ENCODE measurements around the gene DBNL.

DBNL gene

GRCh38 chr7:44078521-44078920 is 34.0 kb downstream of the DBNL start:
- no peak for DNase-seq (ENCODE audit: low read depth in 2 of 2)

DNA sequence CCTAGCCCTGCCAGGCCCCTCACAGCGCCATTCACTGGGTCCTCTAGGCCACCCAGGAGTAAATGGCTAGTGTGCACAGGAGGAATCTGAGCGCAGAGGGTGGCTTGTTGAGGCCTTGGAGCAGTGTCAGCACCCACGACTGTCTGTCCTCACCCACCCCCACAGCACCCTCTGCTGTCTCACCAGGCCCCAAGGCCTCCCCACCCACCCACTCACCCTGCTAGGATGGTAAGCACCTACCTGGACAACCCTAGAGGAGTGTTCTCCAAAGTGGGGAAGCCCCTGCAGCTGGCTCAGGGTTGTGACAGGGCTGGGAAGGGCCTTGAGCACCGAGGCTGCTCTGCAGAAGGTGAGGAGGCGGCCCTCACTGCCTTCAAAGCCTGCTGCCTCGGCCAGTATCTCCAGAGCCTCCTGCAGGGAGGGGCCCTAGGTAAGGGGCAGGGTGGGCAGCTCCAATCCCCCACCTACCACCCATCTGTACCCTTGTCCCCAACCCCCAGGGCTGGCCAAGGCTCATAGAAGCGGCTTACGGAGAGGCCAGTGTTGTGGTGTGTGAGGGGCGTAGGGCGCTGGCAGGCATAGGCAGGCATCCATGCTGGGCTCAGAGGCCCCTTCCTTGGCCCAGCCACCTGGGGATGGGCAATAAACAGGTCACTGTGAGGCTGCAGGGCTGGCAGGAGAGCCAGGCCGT is 35.0 kb downstream of the DBNL start:
- no peak for DNase-seq (ENCODE audit: low read depth in 2 of 2)

DNA sequence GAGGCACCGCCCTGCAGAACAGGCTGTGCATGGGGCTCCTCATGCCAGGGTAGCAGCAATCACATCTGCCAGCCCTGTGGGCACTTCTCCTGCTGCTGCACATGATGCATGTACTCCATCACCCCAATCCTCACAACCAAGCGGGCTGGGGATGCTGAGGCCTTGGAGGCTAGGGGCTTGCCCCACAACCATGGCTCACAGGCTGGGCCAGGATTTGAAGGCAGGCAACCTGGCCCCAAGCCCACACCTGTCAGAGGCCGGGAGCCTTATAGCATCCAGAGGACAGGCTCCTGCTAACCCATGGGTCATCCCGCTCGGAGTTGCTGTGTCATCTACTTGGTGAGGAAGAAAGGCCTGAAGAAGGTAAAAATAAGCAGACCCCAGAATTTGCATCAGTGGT is 35.6 kb downstream of the DBNL start:
- no peak for DNase-seq (ENCODE audit: low read depth in 2 of 2)

DNA sequence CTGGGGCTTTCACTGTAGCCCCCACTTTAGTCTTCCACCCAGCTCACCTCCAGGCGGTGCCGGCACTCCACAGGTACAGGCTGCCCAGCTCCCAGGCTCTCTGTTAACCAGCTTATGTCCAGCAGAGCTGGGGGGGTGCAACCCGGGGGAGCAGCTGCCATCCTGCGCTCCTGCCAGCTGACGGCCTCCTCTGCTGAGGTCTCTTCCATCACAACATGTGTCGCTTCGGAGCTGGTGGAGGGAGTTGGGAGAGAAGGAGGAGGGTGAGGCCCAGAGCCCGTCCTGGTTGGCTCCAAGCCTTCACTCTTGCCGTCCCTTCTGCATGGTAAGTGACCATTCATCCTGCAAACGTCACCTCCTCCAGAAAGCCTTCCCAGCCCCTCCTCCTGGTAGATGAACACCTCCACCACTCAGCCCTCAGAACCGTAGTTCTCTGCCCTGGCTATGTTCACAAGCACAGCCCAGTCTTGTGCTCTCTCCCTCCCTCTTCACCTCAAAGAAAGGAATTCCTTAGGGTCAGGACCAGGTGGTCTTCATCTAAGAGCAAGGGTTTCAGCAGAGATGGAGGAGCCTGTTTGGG is 36.3 kb downstream of the DBNL start:
- no peak for DNase-seq (ENCODE audit: low read depth in 2 of 2)

DNA sequence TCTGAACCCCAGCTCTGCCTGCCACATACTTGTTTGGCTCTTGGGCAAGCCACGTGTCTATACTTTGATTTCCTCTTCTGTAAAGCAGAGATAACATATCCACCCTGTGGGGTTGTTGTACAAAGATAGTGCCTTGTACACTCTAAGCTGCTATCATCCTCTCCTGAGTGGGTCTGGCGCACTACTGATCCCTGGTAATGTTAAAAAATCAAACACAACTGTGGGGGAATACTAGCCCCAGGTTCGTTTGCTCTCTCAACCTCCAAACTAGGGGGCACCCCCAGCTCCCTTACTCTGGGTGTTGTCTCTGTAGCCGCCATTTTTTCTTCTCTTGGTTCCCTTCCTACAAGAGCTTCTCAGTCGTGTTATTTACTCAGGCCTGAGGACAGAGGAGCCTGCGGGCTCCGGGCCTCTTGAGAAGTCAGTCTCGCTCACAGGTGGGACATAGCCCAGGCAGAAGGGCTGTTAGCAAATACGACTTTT is 36.8 kb downstream of the DBNL start:
- DNase-seq (ENCODE audit: low read depth in 2 of 2) = no peak

DNA sequence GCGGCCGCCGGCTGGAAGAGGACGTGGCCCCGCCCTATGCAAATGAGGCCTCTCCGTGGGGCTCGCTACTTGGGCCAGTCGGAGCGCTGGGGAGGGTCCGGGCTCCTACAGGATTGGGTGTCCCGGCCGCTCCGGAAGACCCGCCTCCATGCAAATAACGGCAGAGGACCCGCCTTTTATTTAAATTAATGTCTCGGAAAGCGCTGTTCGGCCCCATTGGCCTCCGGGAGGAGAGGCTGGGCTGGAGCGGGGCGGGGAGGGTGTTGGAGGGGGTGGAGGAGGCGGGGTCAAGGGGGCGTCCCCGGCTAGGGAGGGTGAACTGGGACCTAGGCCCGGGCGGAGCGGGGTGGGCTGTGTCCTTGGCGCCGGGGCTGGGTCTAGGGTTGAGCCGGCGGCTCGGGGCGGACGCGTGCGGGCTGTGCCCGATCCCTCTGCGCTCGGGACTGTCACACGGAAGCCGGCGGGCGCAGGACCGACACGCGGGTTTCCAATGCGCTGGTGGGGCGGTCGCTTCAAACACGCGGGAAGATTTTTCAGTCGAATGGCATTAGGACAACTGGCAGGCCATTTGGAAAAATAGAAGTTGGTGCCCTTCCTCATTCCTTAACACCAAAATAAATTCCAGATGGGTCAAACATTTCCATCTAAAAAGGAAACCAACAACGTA is 38.2 kb downstream of the DBNL start:
- DNase-seq (ENCODE audit: low read depth in 2 of 2) = peak; percentile 95 to 96

DNA sequence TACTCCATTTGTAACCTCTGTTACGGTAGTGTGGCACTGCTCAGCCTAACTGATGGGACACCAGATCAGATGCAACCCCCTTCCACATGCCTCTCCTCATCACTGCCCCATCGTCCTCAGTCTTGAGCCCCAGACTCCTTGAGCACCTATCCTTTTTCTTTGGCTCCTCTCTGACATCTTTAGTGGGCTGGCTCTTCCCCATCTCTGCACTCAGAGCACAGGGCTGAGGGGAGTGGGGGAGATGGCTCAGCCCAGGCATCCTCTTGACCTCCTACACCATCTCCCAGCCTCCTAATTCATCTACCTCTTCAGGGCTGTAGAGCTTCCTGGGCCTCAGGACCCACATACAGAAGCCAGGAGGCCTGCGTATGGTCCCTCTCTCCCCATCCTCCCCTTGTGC is 39.3 kb downstream of the DBNL start:
- no peak for DNase-seq (ENCODE audit: low read depth in 2 of 2)

- no peak for DNase-seq (ENCODE audit: low read depth in 2 of 2)
These were observed 40.2 kb downstream of the DBNL start for GRCh38 chr7:44084701-44085100.

DNA sequence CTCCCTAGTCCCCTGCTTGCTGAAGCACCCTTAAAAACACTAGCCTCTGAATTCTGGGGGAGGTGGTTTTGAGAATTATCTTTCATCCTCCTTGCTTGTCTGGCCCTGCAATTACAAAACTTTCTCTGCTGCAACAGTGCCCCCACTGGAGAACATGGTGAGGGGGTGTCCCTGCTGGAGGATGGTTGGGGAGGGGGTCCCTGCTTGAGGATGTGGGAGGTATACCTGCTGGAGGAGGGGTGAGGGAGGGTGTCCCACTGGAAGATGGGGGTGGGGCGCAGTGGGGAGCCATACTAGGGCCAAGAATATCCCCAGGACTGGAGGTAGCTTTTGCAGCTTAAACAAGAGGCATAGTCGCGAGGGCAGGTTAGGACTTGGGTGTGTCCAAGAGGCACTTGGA is 41.0 kb downstream of the DBNL start:
- no peak for DNase-seq (ENCODE audit: low read depth in 2 of 2)

- no peak for DNase-seq (ENCODE audit: low read depth in 2 of 2)
These were observed 42.1 kb downstream of the DBNL start for GRCh38 chr7:44086627-44087026.

DNA sequence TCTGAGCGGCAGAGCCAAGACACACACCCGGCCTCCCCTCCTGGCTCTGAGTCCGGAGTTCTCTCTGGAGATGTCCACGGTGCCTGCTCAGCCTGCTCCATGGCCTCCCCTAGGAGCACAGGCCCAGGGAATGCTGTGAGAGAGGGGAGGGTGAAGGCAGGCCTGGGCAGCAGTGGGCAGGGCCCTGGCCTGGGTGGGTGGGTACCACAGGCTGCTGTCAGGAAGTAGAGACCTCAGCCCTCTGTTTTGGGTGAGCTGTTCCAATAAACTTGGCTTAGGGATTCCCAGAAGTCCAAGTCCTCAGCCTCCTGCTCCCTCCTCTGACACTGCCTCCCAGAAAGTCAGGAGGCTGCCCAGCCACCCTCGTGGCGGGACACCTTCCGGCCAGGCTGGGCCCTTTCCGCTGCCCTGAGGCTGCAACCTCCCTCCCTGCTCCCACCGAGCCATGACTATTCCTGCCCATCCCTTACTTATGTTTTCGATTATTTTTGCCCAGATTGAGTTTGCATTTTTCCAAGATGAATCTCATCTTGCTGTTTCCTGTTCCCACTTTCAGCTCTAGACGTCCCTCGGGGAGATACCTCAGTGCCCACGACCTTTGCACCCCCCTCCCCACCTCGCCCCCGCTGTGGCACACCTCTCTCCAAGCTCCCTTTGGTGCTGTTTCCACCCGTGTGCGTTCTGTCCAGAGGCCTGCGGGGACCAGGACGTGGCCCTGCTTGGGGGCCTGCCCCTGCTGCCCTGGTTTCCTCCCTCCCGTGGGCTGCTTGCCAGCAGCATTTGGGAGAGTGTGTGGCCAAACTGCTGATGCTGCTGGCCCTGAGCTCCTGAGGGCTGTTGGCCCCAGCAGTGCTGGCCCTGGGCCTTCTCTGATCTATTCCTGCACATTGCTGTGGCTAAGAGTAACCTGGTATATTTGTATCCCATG is 43.7 kb downstream of the DBNL start:
- no peak for DNase-seq (ENCODE audit: low read depth in 2 of 2)

- no peak for DNase-seq (ENCODE audit: low read depth in 2 of 2)
These were observed 48.7 kb downstream of the DBNL start for GRCh38 chr7:44093102-44093641.

DNA sequence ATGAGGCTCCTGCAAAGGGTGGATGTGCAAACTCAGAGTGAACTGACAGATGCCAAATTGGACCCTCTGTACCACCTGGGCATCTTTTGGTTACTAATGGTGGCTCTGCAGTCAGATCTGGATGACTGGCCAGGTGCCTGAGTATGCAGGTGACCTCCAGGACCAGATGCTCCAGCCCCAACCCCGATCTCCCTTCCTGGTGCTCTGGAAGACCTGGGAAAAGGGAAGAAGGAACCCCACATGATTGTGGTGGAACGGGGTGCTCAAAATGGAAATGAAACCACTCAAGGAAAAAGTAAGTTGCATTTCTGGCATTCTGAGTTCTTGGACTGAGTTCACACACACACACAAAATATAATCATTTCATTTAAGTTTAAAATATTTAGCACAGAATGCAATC is 49.9 kb downstream of the DBNL start:
- no peak for DNase-seq (ENCODE audit: low read depth in 2 of 2)

GRCh38 chr7:44094883-44095592 is 50.5 kb downstream of the DBNL start:
- no peak for DNase-seq (ENCODE audit: low read depth in 2 of 2)

- DNase-seq (ENCODE audit: low read depth in 2 of 2) = no peak
These were observed 51.3 kb downstream of the DBNL start for GRCh38 chr7:44095781-44096180.

DNA sequence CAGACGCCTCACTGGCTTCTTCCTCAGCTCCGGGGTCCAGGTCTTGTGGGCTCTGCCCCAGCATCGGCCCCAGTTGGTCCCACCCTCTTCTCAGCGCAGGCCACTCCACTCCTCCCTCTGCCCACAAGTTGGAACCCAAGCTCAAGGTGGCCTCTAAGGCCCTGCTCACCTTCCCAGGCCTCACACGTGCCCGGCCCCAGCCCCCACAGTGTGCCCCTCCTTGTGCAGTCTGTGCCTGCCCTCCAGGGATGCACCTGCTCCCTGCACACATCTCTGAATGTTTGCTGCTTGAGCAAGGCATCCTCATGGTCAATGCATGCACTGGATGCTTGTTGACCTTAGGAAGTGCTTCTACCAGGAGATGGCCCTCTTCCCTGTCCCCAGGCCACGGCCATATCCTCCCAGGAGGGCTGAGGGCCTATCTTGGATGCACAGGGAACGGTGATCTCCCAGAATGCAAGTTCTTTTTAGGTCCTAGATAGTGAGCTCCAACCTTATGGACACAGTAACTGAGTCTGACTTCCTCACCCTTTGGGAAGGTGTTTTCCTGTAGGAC is 51.9 kb downstream of the DBNL start:
- no peak for DNase-seq (ENCODE audit: low read depth in 2 of 2)

DNA sequence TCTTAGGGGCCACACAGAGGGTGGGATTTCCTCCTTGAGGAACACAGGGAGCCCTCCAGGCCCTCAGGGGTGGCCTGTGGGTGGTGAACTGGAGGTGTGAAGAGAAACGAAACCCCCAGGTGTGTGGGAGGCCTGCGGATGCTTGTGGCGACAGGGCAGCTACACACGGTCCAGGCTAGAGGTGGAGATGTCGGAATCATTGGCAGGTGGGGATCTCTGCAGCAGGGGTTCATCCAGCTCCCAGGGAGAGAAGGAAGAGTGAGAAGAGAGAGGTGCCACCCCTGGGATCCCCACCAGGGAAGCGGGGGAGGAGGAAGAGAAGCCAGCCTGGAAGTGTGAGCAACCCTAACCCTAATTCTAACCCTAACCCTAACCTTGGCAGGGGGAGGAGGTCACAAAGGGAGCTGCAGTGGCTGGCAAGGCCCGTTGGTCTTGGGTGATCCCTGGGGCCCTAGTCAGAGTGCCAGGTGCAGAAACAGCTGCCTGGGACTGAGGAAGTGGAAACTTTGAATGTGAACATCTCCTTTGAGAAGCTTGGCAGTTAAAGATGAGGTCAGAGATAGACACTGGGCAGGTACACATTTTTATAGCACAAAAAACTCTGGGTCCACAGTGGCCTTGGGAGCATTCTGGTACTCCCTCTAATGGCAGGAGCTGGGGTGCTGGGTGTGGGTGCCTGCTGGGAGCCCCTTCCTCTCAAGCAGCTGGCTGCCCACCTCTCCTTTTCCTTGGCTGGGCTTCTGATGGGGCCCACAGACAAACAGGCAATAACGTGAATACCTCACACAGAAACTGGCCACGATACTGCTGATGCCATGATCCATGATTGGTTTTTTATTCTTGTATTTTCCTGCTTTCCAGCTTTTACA is 52.8 kb downstream of the DBNL start:
- DNase-seq (ENCODE audit: low read depth in 2 of 2) = no peak

- no peak for DNase-seq (ENCODE audit: low read depth in 2 of 2)
These were observed 53.9 kb downstream of the DBNL start for GRCh38 chr7:44098092-44099068.

DNA sequence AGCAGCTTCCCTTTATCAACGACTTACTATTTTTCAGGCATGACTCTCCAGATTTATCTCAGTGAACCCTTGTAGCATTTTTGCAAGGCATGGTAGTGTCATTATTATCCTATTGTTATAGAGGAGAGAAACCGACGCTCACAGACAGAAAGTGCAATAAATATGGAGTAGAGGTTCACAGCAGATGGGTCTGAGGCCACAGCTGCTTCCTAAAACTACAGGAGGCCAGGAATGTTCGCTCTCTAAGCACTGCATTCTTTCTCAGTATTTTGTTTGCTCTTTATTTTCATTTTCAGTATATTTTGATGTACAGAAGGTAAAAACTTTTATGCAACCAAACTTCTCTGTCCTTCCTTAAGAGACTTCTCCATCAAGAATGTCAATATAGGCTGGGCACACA is 55.2 kb downstream of the DBNL start:
- no peak for DNase-seq (ENCODE audit: low read depth in 2 of 2)

Measured in stimulated activated CD4-positive, alpha-beta T cell treated with anti-CD3 and anti-CD28 coated beads, Interleukin-1b, Interleukin-23, amount 100 ng/mL, for 4 hours (primary cell).